Measurements from ENCODE around the gene ENOX2. TPM values are rescaled to one million over a fixed set of nuclear protein-coding genes. Genes with fewer than 3 reads are reported as not detected.

Gene ENOX2
- polyA plus RNA-seq, 4 donors: 6.7 to 21.2 (median 16.7) TPM

GRCh38 chrX:130649738-130650137, 253.3 kb downstream of the ENOX2 start:
- DNase-seq (ENCODE audit: low read depth in 4 of 4, low spot score in 3 of 4): no peak

DNA sequence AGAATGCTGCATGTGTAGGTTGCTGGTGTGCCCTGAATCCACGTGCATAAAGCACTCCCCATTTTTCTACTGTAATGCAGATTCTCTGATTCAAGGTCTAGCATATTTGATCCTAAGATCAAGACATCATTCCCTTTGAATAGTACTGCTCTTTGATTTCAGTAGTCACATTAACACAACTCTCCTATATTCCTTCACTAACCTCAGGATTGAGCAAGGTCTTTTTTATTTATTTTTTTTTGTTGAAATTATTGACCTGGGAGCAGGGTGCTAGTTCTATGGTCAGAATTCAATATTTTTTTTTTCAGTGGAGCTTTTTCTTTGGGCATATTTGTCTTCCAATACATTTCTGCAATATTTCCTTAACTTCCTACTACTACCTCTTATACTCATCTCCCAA, 255.5 kb downstream of the ENOX2 start:
- DNase-seq (ENCODE audit: low read depth in 4 of 4, low spot score in 3 of 4): no peak

DNA sequence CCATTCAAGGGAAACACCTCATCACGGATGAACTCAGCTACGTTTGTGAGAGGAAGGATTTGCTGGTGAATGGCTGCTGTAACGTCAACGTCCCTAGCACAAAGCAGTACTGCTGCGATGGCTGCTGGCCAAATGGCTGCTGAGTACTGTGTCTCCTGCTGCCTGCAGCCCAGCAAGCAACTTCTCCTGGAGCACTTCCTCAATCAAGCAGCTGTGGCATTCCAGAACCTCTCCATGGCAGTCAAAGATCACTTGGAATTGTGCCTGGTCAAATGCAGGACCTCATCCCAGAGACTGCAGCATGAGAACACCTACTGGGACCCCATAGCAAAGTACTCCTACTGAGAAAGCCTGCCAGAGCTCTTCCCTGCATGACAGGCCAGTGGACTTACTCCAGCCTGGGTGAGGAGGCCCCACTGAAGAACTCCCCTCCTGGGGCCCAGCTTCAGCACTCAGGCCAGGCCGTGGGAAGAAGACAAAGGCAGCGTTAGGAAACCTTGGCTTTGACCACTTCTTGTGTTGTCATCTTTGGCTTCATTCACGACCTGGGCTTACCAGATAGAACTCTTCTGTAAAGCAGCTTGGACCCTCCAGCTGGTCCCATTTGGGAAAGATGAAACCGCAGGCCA, 256.9 kb downstream of the ENOX2 start:
- DNase-seq (ENCODE audit: low read depth in 4 of 4, low spot score in 3 of 4): no peak

DNA sequence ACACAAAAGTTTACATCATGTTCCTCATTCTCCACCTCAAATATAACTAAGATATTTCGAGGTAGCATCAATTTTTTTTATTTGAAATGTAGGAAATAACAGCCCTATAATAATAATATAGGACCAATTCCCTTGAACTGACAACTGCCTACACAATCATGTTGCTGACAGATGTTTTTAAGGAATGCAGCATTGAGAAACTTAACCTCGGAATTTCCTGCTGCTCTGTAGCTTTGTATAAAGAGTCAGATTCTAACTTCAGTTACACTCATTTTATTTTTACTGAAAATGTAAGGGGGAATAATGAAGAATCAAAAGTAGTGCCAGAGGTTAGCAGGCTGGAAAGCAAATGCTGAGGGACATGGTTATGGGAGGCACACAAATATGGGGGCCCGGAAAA, 265.4 kb downstream of the ENOX2 start:
- no peak for DNase-seq (ENCODE audit: low read depth in 4 of 4, low spot score in 3 of 4)

DNA sequence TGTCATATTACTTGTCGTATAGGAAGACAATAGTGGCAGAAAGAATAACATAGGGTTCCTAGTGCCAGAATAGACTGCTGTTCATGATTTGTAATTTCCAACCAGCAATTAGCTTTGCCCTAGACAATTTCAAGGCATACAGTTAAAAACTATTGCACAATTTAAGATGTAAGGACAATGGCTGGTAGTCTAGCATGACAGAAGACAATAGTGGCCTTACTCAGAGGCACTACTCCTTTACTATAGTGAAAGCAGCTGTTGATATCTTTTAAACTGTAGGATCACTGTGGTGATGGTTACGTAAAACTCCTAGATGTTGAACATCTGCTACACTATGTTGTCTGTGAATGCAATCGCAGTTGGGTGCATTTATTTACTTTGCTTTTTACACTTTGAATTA, 266.7 kb downstream of the ENOX2 start:
- no peak for DNase-seq (ENCODE audit: low read depth in 4 of 4, low spot score in 3 of 4)

DNA sequence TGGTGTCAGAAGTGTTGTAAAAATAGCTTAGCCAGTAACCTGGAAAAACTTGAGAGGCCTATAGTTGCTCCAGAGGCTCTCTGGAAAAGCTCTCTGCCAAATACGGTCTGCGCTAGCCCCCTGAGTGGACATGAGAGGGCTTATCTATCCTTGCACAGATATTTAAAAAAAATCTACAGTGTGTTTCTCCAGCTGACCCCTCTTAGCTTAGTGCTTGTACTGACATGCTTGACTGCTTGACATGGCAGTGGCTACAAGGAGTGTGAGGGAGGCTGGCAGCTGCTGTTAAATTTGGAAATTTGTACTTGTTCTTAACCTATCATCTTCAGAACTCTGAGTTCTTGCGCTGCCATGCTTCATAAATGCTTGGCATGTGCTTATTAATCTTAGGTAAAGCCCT, 272.0 kb downstream of the ENOX2 start:
- no peak for DNase-seq (ENCODE audit: low read depth in 4 of 4, low spot score in 3 of 4)

GRCh38 chrX:130628516-130628915, 274.5 kb downstream of the ENOX2 start:
- DNase-seq (ENCODE audit: low read depth in 4 of 4, low spot score in 3 of 4): no peak

DNA sequence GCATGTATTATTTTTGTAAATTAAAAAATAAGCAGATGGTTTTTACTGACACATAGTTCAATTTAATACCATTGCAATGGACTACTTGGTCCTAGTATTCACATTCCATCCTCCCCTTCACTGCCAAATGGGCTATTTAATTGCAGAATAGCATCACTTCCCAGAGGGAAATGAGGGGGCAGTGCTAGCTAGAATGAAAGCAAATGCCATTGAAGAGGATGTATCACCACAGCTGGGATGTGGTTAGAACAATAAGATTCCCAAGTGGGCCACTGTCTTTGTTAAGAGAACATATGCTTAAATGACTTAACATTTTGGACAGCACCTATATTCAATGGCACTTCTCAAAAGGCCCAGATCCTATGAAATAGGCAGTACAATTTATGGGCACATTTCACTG, 276.5 kb downstream of the ENOX2 start:
- DNase-seq (ENCODE audit: low read depth in 4 of 4, low spot score in 3 of 4): no peak

GRCh38 chrX:130625386-130625785, 277.6 kb downstream of the ENOX2 start:
- DNase-seq (ENCODE audit: low read depth in 4 of 4, low spot score in 3 of 4): no peak

DNA sequence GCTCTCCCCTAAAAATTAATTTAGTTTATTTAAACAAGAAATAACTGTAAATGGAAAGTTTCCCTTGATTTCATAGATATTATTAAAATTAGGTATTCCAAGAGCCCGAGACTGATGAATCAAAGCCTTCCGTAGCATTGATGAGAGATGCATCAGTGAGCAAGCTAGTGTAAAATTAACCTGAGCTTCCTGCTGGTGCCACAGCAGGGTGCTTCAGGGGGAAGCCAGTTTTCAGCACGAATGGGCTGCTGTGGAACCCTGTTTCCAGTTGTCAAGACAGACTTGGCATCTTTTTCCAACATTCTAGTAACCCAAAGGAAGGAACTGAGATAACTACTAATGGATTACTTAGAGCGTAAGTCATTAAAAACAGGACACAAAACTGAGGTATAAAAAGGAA, 279.5 kb downstream of the ENOX2 start:
- DNase-seq (ENCODE audit: low read depth in 4 of 4, low spot score in 3 of 4): no peak

DNA sequence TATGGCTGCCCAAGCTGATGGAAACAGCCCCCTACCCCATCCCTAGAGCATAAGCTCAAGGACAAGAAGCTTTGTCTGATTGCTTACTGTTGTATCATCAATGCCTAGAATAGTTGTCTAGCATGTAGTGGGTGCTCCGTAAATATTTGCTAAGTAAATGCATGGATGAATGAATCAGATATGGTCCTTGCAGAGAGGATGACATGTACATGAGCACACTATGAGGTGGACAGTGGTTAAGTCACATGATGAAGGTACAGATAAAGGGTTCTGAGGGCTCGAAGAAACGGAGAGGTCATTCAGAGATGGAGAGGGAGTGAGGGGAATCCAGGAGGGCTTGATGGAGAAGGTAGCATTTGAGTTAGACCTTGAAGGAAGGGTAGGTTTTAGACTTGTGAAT, 287.1 kb downstream of the ENOX2 start:
- no peak for DNase-seq (ENCODE audit: low read depth in 4 of 4, low spot score in 3 of 4)

DNA sequence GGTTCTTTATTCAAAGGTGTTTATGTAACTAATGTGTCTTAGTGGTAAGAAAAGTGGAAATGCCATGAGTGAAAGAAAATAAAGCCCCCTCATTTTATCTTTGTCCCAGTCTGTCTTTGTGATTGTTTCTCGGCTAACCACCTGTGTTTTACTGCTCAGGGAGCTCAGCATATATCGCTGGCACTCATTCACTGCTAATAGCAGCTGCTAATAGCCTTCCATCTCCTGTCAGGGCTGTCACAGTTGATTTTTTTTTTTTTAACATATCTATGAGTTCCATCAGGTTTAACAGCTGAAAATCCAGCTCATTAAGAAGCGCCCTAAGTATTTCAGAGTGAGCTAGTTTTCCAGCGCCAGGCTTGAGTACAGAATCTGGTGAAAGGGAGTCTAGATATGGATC, 295.6 kb downstream of the ENOX2 start:
- no peak for DNase-seq (ENCODE audit: low read depth in 4 of 4, low spot score in 3 of 4)

DNA sequence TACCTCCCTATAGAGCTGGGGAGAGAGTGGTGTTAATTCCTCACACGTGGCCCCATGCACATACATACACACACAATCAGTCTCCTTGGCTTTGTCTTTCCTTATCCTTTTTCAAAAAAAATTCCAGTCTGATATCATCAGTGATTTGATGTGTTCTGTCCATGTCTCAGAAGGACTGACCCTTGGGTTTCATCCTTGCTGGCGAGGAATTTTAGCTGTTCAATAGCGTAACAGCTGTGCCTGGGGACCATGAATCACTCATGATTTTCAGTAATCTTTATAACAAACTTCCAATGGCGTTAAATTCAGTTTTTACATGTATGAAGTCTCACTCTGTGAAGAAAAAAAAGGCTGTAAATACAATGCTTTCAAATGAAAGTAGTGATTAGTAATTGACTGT, 296.6 kb downstream of the ENOX2 start:
- DNase-seq (ENCODE audit: low read depth in 4 of 4, low spot score in 3 of 4): no peak

- DNase-seq (ENCODE audit: low read depth in 4 of 4, low spot score in 3 of 4): no peak
Observed at GRCh38 chrX:130604882-130605281, 298.1 kb downstream of the ENOX2 start.

DNA sequence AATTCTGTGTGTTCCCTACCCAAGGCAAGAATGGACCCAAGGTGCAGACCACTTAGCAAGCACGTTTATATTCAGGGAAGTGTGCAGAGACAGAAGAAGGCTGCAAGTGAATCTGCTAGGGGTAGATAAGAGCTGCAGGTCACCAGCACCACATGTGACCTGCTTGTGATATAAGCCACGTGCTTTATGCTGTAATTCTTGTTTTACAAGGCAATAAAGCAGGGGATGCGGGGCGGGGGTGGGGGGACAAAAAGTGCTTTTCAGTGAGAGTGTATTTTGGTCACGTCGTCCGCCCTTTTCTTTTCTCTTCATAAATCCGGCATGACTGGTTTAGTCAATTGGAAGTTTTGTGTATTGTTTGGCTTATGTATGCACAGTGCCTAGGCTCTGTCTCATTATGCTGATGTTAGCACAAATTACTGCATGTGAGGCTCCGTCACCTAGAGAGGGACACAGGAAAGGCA, 308.5 kb downstream of the ENOX2 start:
- no peak for DNase-seq (ENCODE audit: low read depth in 4 of 4, low spot score in 3 of 4)

- DNase-seq (ENCODE audit: low read depth in 4 of 4, low spot score in 3 of 4): no peak
Observed at GRCh38 chrX:130593911-130594310, 309.1 kb downstream of the ENOX2 start.

- no peak for DNase-seq (ENCODE audit: low read depth in 4 of 4, low spot score in 3 of 4)
Observed at GRCh38 chrX:130592204-130592603, 310.8 kb downstream of the ENOX2 start.

GRCh38 chrX:130578906-130579305, 324.1 kb downstream of the ENOX2 start:
- DNase-seq (ENCODE audit: low read depth in 4 of 4, low spot score in 3 of 4): no peak

GRCh38 chrX:130577431-130577830, 325.6 kb downstream of the ENOX2 start:
- DNase-seq (ENCODE audit: low read depth in 4 of 4, low spot score in 3 of 4): no peak

- no peak for DNase-seq (ENCODE audit: low read depth in 4 of 4, low spot score in 3 of 4)
Observed at GRCh38 chrX:130575831-130576389, 327.1 kb downstream of the ENOX2 start.

Measured in left renal pelvis (tissue), 4 donors.